Peyer's patch (tissue), 4 donors: Measurements from ENCODE around the gene RIMBP2.

Experiments used
- CTCF ChIP-seq, 6 experiments: fragments of 450-650 bp in 4 of 6; fragments of 200-600 bp in 2 of 6; sonication (generic) in 1 of 6; IDR thresholded peaks; one replicate each; pipeline ENCODE4 v1.5.1; 2017 to 2019; ENCODE audit warnings: antibody characterized with exemption in 6 of 6, mild to moderate bottlenecking in 3 of 6, moderate library complexity in 1 of 6
- POLR2A ChIP-seq, 2 donors: fragments of 450-650 bp; IDR thresholded peaks; one replicate each; pipeline ENCODE4 v1.5.1; 2017; ENCODE audit warnings: antibody characterized with exemption in 2 of 2, mild to moderate bottlenecking in 2 of 2, moderate library complexity in 2 of 2

DNA sequence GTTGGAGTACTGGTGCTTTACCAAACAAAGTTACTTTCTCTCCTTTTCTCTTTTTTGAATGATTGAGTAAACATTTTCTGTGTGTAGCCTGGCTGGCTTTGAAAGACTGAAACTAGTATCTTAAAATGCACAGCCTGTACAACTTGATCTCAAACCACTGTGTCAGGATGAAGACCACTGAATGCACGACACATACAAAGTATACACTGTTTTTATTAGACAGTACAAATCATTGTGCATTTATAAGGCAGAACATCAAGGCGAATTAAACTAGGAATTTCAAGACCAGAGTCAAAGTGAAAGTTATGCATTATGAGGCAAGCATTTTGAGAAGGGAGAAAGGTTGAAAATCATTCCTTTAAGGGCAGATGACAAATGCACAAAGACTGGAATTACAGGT is 319.4 kb downstream of the RIMBP2 start:
- TF ChIP-seq CTCF (IDR thresholded peaks at IDR 0.05) (no peak), POLR2A (IDR thresholded peaks at IDR 0.05) (no peak)
